NCI-H524 (cell line): ENCODE data around the gene SRL.
"Not testable (repeated sequence)": the region's sequence is repeated elsewhere in the genome, so short reads cannot be mapped to it uniquely, and the experiment has no call there.

Experiments
- DNase-seq, 2 experiments: peaks; one replicate each; lab custom pipeline; 2025; lab: John Stamatoyannopoulos, UW

SRL gene

DNA sequence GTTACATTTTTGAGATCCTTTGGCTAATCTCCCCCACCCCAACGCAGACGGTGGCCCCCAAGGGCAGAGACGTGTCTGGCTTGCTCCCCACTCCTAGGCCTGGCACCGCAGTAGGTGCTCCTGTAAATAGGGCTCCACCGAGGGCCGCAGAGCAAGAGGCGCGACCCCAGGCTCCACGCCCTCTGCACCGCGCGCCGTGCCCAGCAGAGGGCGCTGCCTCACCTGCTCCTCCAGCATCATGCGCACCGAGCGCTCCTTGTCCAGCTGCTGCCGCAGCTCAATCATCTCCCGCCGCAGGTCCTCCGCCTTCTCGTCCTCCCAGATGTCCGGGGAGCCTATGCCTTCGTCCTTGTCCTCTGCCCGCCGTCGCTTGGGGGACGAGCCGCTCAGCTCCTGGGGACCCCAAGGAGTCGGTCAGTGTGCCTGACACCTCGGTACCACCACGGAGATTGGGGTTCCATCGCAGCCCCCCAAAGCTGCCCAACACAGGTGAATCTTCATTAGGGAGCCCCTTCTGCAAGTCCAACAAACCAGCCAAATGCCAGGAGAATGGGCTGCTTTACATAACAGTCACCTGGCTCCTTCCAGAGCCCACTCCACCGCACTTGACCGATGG lies 19.8 kb upstream of the SRL start:
- DNase-seq = peak; percentile 30 to 80

DNA sequence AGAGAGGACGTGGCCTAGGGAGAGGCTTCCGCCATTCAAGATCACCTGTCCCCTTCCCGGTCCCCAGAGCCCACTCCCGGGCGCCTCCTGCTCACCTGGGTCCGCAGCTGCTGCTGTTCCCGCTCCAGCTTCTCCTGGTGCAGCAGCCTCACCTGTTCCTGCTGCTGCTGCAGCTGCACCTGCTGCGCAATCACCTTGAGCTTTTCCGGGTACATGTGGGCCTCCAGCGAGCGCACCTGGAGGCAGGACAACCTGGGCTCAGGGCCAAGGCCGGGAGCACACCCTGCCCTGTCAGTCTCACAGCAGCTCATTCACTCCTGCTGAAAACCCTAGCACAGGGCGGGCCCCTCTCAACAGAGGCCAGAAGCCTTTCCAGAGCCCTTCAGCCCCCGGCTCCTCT lies 18.5 kb upstream of the SRL start:
- no peak for DNase-seq

DNA sequence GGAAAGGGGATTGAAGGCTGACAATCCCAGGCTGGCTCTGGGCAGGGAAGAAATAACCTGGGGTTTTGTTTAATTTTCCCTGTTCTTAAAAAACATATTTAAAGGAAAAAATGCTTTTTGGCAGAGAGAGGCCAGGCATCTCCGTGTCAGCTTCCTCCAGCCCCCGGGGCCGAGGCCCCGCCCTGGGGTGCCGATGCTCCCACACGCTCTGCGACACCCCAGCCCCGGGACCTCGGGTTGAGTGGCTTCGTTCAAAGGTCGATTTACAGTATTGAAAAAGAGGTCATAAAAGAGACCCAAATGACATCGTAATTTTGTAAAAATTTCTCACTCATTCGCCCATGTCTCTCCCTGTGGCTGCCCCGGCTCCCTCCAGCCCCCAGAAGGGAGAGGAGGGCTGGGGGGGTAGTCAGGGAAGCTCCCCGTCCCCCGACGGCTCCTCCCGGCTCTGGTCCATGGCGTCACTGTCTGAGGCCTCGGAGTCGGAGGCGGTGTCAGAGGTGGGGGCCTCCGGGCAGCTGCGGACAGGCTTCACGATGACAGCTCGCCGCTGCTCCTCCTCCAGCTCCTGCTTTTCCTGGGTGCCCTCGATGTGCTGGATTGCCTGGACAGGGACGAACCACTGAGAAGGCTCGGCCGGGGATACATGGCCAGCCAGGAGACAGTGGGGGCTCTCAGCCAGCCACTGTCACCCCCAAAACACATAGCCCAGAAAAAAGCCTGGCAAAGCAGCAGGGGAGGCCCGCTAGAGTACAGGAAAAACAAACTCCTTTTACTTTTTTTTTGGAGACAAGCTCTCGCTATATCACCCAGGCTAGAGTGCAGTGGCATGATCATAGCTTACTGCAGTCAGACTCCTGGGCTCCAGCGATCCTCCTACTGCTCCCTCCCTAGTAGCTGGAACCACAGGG lies 16.0 kb upstream of the SRL start:
- no peak for DNase-seq

DNA sequence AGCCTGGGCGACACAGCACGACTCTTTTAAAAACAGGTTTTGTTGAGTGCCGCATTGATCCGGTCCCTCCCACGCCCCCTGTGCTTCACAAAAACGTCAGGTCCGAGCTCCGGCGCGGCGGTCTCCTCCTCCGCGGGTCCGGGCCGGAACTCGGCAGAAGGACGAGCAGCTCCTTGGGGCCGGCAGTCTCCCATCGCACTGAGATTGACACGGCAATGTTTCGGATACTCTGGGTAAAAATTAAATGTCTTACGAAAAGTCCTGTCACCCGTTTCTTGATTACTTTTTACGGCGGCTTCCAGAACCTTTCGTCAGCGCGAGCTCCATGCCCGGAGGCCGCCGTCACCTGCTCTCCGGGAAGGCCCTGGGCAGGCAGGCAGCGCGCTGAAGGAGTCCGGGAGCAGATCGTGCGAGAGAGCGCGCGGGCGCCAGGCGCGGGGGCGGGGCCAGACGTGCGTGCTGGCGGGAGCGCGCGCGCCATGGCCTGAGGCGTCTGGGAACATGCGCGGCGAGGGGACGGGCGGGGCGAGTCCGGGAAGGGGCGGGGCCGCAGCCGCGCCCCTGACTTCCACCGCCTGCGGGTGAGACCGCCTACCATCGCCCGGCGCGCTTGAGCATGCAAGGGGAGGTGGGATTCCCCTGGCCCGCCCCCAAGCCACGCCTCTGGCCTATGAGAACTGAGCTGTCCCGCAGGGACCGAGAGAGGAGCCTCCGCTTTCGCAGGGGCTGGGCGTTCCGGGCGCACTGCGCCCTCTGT lies 11.7 kb upstream of the SRL start:
- peak; percentile 99 to 100 for DNase-seq

DNA sequence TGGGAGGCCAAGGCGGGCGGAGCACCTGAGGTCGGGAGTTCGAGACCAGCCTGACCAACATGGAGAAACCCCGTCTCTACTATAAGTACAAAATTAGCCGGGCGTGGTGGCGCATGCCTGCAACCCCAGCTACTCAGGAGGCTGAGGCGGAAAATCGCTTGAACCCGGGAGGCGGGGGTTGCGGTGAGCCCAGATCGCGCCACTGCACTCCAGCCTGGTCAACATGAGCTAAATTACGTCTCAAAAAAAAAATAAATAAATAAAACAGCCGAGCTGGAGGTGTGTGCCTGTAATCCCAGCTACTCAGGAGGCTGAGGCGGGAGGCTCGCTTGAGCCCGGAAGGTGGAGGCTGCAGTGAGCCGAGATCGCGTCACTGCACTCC lies 11.1 kb upstream of the SRL start:
- DNase-seq = not testable (repeated sequence)

DNA sequence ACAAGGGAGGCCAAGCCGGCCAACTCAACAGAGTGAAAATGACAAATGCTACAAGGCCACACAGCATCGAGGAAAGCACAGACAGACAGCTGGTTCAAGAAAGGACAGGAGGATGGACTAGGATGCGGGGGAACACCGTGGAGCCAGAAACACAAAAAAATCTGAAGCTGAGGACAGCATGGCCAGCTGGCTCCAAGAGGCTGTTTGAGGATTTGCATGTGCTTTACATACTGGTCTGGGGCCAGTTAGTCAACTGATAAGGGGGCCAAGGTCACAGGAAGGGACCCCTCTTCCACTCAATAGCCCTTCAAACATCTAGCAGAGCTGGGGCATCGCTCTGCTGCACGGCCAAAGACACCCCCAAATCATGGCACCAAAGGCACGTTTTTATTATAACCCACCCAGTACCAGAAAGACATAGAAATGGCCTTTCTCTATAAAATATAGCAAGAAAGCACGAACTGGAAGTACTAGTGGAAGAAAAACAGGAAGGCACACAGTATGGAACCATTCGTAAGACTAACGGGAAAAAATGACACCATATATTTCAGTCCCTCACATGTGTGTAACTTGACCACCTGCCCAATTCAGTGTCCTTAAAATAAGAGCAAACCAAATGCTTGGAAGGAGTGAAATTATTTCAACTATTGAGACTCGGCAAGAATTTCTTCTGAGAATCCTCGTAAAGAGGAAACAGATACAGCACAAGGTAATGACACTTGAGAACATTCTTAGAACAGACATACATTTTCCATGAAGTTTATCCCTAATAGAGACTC lies 7.8 kb upstream of the SRL start:
- DNase-seq = no peak

DNA sequence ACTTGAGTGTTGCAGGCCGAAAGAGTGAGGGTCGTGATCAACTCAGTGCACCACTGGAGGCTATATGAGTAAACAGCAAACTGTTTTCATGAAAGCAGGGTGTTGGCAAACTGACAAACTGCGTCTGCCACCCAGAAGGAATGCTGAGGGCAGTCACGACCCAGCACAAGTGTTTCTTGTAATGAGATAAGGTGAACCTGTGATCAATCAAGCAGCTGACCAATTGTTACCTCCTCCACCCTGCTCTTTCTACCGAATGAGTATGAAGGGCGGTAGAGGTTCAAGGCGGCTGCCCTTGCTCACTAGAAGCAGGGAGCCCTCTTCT lies 5.5 kb upstream of the SRL start:
- DNase-seq = no peak

DNA sequence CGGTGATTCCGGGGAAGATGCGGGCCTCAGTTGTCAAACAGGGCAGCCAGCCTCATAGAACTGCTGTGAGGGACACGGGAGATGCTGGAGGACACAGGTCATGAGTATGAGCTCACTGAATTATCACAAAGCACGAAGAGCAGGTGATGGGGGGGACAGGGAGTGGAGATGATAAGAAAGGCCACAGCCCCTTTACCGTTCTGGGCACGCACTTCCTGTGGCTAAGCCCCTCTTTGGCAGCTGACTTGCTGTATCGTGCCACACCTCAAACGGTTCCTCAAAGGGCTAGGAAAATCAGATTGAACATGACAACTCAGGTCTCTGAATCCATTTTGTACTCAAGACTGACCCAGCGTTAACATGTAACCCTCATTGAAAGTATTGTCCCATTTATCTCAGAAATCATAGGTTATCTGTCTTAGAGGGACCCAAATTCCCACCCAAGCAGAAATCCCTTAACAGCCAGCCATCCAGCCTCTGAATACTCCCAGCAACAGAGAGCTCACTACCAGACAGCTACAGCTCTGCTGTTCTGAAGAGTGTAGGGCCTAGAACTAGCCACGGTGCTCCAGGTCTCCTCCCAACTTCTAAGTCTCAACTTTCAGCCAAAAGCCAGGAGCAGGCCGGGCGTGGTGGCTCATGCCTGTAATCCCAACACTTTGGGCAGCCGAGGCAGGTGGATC lies 5.0 kb upstream of the SRL start:
- DNase-seq = peak in 1 of 2 experiments; percentile 26

DNA sequence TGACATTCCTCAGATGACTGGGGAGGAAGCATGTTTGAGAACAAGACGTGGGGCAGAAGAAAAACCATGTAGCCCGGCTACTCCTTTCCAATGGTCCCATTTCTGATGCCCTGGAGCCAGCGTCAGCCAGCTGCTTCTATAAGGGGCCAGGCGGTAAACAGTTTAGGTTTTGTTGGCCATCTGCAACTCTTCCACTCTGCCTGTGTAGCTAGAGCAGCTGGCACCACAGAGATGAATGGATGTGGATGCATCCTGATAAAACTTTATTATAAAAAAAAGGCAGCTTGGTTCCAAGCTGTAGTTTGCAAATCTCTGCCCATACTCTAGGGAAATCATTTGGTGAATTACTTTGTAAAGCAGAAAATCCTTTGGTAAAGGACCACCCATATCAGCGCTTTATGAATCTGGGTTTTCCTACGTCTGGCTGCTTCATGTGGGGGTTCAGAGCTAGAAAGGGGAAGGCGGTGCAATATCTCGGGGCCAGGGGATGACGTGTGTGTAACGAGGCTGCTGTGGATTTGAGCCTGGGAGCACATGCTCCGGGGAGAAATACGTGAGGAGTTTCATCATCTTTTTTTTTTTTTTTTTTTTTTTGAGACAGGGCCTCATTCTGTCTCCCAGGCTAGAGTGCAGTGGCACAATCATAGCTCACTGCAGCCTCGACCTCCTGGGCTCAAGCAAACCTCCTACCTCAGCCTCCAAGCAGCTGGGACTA lies 3.4 kb upstream of the SRL start:
- DNase-seq = peak; percentile 75 to 85

DNA sequence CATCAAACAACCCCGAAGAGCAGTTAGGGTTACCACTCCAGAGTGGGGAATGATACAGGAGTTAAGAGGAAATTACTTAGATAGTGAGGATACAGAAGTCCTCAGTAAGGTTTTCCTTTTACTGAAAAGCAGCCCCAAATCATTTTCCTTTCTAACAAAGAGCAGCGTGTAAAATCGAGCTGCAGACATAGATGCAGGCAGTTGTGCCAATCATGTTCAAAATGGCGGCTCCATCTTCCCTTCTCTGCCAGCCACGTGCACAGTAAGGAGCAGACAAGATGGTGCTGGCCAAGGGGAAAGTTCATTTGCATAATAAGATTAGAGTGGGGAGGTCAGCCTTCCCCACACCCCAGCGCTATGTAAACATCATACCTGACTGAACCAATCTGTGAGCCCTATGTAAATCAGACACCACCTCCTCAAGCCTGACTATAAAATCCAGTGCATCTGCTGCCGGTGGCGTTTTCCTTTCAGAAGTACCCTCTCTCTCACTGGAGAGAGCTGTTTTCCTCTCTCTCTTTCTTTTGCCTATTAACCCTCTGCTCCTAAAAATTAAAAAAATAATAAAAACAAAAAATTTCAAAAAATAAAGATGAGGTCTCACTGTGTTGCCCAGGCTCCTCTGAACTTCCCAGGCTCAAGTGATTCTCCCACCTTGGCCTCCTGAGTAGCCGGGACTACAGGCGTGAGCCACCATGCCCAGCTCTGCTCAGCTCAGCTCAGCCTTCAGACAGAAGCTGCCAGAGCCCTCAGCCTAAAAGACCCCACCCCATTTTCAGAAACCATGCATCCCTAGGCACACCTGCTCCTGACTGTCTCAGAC lies 2.6 kb upstream of the SRL start:
- peak; percentile 99 to 100 for DNase-seq

DNA sequence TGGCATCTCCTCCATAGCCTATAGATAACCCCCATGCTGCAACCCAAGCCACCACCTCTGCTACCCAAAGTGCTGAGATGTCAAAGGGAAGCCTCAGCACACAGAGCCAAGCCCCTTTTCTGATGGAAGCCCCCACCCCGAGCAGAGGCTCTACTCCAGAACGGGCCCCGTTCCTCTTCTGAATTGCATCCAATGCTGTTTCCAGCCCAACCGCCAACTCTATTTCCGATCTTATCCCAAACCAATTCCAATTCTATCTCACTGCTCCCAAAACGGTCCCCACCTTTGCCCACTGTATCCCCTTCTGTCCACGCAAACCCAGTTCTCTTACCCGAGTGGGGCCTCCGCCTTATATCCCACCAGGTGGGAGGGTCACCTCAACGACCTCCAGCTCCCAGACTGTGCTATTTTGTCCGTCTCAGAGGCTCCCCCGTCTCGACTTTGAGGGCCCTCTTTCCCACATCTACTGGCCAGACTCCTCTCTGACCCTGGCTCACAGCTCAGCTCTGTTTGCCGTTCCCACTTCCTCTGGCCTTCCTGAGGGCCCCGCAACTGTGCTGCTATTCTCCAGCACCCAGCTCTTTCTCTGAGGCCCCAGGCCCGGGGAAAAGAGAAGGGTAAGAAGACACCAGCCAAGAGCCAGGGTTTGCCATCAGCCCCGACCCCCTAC lies 487 bp downstream of the SRL start:
- DNase-seq = peak in 1 of 2 experiments; percentile 49

DNA sequence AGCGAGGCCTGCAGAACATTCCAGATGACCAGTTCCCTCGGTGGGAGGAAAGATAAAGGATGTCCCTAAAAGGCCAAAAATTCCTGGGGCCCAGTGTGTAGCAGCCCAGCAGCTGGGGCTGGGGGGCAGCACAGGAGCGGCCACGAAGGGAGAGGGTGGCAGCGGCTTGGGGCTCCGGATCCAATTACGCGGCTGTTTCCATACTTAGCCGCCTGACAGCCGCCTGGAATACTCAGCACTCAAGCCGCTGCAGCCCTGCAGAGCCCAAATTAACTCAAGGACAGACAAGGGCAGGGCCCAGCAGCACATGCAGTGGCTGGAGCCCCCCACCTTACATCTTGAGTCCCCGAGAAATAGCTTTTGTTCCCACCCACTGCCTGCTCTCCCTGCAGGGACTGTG lies 1.3 kb downstream of the SRL start:
- DNase-seq = peak; percentile 61 to 72

DNA sequence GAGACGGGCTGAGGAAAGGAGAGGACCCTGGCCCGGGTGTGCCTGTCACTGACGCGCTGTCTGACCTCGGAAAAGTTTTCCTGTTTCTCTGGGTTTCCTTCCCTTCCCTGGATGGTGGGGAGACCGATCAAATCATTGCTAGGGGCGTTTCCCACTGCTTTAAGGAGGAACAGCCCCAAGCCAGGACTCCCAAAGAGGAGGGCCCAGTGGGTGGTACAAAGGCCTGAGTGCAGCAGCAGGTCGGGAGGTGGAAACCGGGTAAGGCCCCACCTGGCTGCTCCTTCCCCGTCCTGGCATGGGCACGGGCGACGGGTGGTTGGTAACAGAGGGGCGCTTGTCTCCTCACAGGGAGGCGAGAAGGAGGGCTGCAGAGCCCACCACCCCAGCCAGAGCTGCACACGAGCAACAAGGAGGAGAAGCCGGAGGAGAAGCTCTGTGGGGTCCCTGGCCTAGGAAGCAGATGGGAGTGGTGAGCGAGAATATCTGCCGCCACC lies 2.2 kb downstream of the SRL start:
- no peak for DNase-seq

DNA sequence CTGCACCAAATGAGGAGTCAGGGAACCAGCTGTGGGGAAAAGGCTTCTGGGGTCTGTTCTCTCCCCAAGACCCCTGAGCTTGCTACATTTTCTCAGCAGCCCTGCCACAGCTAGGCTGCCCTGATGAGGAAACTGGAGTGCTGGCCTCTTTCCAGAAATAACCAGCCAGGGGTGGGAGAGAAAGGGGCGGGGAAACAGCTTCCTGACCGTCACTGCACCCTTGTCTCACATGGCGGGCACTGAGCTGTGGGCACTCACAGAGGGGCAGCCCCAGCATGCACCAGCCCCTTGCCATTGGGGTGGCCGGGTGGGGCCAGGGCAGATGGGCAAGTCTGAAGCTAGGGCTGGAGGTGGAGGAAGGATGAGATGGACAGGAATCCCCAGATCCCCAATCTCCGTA lies 2.9 kb downstream of the SRL start:
- DNase-seq = no peak

DNA sequence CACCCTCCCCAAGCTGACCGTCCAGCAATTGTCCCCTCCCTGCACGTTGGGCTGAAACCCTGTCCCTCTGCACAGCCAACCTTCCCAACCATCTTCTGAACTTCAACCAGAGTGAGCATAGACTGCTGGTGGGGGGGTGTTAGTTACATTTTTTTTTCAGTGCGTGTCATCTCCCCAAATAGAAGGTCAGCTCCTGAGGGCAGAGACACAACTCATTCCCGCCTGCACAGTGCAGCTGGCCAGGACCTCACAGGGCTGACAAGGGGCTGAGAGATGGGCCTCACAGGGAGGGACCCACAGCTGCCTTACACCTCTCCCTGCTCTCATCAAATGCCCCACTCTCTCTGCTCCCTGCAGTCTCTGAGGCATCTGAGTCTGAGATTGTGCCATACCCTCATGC lies 8.4 kb downstream of the SRL start:
- no peak for DNase-seq

DNA sequence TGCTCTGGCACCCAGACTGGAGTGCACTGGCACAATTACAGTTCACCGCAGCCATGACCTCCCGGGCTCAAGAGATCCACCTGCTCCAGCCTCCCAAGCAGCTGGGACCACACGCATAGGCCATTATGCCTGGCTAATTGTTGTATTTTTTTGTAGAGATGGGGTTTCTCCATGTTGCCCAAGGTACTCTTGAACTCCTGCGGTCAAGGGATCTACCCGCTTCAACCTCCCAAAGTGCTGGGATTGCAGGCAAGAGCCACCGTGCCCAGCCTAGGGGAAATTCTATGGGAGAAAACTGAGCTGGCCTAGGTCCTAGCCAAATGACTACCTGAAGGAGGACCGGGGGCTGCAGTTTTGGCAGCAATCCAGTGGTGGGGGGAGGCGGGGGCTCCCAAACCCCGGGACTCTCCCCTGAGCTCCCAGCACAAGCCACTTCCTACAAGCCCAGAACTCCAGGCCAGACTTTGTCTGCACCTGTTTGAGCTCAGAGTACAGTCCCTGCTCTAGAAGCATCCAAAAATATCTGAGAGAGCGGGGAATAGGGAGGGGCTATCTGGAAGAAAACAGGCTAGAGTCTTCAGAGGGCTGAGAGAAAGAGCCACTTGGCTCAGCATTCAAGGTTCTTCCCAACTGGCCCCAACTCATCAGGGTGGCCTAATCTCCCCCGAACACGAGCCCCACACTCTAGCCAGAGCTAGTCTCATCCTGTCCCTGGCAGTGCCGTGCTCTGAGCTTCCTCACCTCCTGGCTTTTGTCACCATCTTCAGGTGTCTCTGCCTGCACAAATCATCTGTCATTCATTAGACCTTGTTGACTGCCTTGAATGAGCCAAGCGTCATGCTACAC lies 9.1 kb downstream of the SRL start:
- no peak for DNase-seq

DNA sequence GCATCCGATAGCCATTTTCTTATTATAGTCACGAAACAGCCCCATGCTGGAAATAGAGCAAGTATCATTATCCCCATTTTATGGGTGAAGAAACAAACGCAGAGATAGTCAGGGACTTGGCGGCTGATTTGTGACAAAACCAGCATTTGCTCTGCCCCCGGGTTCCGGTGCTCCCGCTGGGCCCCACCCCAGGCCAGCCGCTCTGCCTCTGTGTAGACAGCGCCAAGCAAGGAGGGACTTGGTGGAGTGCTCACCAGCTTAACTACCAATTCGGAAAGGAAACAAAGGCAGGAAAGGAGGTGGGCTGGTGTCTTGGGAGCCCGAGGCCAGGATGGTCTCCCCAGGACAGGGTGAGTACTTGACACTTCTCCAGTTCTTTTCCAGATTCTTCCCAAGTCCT lies 10.0 kb downstream of the SRL start:
- DNase-seq = no peak

DNA sequence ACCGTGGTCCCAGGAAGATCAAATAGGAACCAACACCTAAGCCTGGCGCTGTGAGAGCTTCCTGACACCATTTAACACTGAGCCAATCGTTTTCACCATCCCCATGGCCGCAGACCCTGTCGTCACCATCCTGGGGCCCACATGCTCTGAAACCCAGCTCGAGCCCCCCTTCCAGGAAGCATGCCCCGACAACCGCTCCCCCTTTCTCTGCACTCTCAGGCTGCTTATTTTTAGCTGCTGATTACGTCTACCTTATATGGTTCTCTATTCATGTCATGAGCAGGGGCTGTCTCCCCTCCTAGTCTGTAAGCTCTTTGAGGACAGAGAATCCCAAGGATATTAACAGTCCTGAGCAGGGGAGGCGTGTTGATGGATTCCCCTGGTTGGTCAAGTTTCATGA lies 10.5 kb downstream of the SRL start:
- no peak for DNase-seq

DNA sequence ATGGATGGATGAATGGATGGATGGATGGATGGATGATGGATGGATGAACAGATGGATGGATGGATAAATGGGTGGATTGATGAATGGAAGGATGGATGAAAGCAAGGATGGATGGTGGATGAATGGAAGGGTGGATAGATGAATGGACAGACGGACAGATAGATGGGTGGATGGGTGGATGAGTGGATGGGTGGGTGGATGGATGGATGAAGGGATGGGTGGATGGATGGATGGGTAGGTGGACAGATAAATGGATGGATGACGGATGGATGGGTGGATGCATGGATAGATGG lies 14.9 kb downstream of the SRL start:
- DNase-seq = no peak
